HT1080 (cell line): Measurements from ENCODE around the gene SYTL3. TPM values are rescaled to one million over a fixed set of nuclear protein-coding genes. Genes with fewer than 3 reads are reported as not detected.
"Not testable (repeated sequence)": the region's sequence is repeated elsewhere in the genome, so short reads cannot be mapped to it uniquely, and the experiment has no call there.

Source experiments
- DNase-seq: peaks from one replicate; pipeline ENCODE4 v3.0.0-alpha.2; 2015; ENCODE audit warnings: low read depth
- total RNA-seq: library from RNA; depleted of rRNA; stranded (reverse); fragments of >200 nt; shearing (Covaris generic); gene quantifications from 2 replicates; pipeline ENCODE4 v1.2.3, GENCODE V29; 2014

The SYTL3 gene
- total RNA-seq, 1 experiment from 2014 or later: 5.5 TPM

DNA sequence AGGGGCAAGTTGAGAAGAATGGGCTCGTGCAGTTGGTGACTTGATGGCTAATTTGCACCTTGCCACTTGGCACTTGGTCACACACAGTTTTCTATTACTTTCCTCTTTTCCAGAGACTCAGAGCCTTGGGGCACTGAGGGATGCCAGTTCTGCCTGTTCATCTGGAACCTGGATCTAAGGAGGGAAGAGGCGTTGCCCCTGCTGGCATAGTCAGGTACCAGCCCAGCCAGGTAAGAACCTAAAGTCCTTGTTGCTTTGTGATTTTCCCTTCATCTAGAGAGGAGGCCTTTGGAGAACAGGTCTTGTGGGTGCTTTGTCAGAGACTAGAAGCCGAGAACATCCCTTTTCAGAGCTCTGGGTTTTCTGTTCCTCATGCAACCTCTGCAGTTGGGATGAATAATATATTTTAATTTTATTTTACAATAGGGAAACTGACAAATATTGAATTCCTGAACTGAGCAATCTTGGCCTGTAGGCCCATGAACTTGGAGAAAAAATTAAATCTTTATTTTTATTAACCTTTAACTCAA is 11.4 kb downstream of the SYTL3 start:
- DNase-seq: no peak

DNA sequence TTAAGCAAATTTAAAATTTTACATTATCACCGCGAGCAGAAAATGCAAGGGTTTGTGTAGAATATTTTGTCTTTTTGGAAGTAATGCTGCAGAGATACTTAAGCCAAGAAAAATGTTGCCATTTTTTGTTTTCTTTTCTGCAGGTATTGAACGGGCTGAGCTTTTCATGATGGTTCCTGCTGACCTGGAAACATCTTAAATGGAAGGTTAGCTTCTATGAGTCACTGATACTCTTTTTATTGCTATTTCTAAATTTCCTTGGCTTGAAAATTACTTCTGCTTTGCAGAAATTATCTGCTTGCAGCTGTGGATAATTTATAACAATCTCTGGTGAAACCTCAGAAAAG is 12.7 kb downstream of the SYTL3 start:
- DNase-seq: no peak

DNA sequence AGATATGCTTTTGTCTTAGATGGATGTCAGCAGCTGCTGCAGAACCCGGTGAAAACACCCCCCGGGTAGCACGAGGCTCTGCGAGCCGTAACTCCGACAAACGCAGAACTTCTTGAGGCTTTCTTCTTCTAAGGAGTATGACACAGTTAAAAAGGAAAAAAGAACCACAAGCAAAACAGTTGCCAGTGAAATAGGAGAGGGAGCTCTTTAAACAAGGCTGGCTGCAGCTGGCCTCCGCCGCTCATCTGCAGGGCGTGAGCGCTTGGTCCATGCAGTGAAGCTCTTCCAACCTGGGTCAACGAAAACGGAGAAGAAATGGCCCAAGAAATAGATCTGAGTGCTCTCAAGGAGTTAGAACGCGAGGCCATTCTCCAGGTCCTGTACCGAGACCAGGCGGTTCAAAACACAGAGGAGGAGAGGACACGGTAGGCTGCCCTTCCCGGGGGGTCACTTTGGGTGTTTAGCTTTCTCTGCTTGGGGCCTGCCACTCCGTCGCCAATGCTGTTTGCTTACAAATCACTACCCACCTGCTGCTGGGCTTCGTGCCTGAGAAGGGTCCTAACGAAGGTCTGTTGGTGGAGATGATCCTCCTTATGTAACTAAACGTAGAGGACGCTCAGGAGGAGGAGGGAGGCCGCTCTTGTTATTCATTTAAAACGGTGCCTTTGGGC is 13.2 kb downstream of the SYTL3 start:
- no peak for DNase-seq

DNA sequence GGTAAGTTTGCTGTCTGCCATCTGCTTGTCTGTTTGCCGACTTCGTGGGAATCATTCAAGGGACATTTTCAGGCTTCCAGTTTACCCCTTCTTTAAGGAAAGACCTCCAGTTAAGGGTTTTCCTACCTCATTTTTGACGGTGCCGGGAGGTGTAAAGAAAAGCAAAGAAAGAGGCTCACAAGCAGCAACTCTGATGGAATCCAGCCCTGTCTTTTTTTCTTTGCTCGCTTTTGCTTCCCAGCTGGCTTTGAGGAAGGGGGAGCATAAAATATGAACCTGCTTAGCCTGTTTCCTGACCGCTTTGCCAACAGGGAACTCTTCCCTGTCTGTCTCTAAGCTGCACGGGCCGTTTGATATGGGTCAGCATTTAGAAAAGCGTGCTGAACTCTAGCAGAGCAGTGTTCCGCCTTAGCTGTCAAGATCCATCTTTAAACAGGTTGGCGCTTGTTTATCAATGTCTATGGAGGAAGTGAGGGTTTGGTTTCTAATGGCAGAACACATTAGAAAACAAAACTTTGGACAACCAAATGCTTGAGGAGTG is 13.8 kb downstream of the SYTL3 start:
- no peak for DNase-seq

DNA sequence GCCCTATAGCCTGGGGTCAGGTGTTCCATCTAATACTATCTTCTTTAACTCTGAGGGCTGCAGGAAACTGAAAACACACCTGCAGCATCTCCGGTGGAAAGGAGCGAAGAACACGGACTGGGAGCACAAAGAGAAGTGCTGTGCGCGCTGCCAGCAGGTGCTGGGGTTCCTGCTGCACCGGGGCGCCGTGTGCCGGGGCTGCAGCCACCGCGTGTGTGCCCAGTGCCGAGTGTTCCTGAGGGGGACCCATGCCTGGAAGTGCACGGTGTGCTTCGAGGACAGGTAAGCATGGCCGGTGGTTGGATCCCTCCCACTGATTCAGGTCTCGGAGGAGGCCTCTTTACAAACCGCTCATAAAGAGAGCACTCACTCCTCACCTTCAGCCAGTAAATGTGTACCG is 15.5 kb downstream of the SYTL3 start:
- DNase-seq: no peak

DNA sequence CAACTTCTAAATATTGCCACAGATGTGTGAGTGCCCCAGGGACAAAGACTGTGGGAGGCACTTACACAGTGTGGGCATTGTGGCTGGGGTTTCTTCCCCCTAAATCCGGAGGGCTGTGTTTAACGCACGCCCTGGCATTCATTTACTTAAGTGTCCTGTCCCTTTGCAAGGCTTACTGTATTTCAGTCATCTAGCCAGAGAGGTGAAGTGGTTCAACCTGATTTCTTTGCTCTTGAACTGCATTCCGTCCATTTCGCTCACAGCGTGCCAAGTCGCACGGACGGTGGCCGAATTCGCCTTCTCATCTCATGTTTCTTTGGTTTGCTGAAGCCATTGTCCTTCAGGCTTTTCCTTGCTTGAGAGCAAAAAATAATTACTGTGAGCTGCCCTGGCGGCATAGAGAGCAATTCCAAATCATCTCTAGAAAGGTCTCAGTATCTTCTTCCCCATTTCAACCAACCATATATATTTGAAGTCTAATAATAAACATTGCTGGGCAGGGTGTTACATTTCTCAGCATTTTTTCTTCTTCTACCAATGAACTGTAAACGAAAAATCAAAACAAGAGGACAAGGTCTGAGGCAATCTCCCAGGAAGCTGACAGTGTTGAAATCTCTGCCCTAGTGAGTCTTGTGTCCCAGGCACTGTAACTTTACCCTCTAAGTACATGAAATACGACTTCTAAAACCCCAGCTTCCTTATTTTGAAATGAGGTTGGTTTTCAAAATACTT is 16.9 kb downstream of the SYTL3 start:
- DNase-seq: no peak

DNA sequence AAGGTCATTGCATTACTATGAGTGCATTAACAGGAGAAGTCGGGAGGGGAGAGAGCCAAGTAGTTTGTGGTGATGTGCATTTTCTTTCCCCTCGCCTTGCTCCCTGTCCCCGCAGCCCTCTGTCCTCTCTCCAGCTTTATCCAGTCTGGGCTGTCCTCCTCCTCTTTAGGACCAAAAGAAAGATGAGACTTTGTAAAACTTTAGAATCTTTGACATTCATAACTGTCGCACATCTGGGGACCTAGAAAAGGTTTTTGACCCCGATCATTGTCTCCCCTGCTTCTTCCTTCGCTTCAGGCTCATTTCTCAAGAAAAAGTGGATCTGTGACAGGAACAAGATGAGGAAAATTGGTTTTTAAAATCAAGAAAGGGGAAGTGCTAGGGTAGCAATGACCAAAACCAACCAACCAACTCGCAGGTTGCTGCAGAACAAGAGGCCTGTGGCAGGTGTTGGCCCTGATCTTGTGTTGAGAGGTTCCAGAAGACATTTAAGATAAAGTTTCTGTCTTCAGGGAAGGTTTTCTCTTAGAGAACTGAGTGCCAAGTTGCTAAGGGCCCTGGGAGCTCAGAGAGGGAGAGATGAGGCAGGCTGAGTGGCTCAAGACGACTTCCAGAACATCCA is 17.6 kb downstream of the SYTL3 start:
- DNase-seq: no peak

DNA sequence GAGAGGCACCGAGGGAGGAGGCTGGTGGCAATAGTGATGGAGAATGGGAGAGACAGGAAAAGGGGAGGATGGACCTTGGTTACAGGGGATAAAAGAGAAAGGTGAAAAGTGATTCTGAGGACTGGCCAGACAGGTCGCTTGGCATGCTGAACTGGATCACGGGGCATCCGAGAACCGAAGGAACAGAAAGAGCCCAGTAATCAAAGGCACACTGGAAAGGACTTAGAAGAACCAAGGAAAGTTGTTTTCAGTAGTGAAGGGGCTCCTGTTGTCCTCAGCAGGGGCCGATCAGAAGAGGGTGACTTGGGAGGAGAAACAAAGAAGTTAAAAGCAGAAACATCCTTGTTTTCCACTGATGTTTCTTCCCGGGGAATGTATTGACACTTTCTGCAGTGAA is 18.9 kb downstream of the SYTL3 start:
- DNase-seq: no peak

DNA sequence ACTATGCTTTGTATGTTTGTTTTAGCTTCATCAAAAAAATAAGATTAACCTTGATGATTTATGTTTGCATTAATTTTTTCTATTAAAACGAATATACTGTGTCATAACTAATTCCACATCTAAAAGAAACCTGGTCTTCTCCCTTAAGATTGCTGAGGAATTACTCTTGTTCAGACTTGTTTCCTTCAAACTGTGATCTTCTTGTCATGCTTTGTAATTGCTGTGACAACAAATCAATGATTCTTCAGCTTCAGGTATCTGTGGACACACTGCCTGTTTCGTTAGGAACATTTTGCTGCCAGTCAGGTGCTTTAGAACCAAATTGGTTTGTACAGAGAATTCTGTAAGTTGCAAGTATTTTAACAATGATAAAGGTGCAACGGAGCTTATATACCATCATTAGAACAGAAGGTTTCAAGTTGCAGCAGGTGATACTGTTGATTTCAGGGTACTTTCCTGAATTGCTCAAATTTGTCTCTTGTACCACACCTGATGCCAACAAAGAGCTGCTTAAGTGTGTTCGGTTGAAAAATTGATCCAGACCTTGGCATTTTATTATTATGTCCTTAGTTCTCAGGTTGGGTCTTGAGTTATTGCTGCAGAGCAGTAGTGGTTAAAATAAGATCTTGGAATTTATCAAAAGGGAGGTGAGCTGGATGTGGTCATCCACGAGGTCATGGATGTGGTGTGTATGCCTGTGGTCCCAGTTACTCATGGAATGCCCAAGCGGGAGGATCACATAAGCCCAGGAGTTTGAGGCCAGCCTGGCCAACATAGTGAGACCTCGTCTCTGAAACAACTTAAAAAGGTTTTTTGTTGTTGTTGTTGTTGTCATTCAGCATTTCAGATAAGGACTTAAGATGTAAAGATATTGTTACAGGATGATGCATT is 19.5 kb downstream of the SYTL3 start:
- peak; percentile 34 for DNase-seq

DNA sequence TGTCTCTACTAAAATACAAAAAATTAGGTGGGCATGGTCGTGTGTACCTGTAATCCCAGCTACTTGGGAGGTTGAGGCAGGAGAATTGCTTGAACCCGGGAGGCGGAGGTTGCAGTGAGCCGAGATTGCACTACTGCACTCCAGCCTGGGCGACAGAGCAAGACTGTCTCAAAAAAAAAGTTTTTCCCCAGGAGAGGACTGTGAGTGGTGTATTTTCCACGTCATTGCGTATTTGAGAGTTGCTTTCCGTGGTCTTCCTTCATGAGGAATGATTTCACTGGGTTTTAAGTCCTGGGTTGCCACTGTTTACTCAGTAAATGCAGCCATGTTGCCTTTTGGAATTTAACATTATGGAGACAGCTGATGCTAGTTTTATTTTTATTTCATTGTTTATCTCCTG is 22.3 kb downstream of the SYTL3 start:
- not testable (repeated sequence) for DNase-seq

DNA sequence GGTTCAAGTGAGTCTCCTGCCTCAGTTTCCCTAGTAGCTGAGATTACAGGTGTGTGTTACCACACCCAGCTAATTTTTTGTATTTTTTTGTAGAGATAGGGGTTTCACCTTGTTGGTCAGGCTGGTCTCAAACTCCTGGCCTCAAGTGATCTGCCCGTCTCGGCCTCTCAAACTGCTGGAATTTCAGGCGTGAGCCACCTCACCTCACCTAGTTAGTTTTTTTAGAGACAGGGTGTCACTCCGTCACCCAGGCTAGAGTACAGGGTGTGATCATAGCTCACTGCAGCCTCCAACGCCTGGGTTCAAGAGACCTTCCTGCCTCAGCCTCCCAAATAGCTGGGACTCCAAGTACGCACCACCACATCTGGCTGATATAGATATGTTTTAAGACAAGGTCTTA is 22.9 kb downstream of the SYTL3 start:
- DNase-seq: no peak

DNA sequence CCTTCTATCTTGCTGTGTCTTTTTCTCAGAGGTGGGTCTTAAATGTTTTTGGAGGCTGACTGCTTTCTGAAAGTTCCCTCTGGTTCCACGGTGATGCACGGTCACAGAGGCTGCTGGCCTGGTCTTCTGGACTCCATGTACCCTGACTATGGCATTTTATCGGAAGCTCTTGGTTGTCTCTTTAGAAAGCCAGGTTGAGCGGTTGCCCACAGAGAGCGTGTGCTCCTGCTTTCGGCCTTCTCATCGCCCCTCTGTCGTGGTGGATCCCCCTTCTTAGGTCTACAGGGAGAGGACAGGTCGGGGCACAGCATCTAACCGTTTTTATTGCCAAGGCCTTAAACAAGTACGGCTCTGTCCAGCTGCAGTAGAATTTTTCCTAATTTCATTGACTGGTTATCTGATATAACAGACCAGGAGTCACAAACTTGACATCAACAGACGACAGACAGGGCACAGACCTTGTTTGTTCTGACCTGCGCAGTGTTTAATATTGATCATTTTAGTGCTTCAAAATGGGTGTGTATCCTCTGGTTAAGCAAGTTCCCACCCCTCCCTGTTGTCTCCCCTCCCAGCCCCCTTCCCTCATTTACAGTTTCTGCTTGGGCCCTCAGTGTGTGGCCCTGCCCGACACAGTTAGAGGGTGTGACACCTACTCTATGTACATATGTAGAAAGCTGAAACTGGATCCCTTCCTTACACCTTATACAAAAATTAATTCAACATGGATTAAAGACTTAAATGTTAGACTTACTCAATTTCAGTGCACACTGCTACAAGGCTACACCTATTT is 24.7 kb downstream of the SYTL3 start:
- DNase-seq: no peak

DNA sequence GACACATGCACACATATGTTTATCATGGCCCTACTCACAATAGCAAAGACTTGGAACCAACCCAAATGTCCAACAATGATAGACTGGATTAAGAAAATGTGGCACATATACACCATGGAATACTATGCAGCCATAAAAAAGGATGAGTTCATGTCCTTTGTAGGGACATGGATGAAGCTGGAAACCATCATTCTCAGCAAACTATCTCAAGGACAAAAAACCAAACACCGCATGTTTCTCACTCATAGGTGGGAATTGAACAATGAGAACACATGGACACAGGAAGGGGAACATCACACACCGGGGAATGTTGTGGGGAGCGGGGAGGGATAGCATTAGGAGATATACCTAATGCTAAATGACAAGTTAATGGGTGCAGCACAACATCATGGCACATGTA is 27.2 kb downstream of the SYTL3 start:
- not testable (repeated sequence) for DNase-seq

DNA sequence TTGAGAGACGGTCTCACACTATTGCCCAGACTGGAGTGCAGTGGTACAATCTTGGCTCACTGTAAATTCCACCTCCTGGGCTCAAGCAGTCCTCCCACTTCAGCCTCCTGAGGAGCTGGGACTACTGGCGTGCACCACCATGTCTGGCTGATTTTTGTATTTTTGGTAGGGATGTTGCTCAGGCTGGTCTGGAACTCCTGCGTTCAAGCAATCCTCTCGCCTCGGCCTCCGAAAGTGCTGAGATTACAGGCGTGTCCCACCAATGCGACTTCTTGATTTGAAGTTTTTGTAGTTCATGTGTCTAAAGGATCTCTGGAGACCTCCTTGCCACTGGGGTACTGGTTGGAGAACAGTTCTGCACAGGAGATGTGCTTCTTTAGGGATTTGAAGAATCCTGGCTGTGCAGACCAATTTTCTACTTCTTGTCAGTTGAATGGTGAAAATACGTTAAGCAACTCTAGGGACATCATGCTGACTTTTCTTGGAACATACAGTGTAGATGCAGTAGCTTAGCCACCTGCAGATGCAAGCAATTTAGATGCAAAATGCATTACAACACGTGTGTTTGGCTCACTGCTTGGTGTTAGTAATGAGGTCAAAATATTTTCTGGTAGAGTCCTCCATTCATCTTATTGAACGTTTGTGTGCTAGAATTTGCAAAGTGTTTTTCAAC is 28.2 kb downstream of the SYTL3 start:
- DNase-seq: no peak

DNA sequence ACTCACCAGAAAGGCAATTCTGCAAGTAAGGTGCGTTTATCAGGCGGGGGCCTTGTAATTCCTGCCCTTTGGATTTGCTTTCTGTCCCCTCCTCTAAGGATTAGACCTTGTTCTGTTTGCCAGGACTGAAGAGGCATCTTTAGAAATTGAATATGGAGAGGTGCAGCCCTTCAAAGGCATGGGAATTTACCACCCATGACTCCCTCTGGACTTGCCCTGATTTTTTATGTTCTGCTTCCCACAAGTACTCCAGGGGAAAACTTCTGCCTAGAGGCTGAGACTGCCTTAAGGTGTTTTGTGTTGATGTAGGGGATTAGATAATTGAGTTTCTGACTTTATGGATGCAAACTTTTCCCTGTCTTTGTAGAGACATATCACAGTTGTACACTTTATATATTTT is 30.2 kb downstream of the SYTL3 start:
- DNase-seq: no peak

DNA sequence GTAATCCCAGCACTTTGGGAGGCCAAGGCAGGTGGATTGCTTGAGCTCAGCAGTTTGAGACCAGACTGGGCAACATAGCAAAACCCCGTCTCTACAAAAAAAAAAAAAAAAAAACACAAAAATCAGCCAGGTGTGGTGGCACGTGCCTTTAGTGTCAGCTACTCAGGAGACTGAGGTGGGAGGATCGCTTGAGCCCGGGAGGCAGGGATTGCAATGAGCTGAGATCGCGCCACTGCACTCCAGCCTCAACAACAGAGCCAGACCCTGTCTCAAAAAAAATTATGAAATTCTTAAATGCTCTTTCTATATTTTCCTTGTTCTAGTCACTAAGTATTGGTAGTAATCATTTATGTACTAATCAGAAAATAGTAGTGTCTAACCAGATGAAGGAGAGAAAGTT is 30.6 kb downstream of the SYTL3 start:
- no peak for DNase-seq

DNA sequence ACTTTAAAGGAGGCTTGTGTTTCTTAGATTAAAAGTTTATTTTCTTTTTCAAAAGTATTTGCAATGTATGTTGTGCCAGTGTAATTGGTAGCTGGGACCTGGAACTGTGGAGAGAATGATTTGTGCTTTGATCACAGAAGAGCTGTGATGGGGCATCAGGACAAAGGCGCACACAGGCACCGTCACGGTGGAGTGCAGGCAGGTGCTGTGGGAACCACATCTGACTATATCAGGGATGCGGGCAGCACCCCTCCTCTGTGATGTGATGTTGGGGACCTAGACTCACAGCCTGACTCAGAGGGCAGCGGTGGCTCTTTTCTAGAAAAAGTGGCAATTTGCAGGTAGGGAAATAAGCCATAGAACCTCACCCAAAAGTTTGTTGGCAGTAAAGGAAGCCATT is 34.5 kb downstream of the SYTL3 start:
- no peak for DNase-seq

DNA sequence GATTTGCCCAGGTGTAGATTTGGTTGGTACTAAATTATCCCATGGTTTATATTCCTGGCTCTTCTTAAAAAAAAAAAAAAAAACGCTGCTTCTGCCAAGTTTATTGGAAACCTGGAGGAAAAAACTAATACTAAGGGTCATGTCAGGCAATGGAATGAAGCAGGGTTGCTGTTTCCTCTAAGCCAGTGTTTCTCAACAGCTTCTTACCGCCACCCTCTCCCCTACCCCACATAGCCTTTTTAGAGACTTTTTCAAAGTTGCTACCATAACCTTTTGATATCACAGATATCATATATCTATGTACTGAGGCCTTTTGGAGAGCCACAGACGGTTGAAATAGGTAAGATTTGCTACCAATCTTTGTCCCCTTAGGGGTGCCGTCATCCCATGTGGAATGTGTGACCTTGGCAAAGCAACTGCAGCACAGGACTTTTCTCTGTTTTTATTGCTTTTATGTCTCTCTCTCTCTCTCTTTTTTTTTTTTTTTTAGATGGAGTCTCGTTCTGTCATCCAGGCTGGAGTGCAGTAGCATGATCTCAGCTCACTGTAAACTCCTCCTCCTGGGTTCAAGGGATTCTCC is 35.0 kb downstream of the SYTL3 start:
- no peak for DNase-seq

DNA sequence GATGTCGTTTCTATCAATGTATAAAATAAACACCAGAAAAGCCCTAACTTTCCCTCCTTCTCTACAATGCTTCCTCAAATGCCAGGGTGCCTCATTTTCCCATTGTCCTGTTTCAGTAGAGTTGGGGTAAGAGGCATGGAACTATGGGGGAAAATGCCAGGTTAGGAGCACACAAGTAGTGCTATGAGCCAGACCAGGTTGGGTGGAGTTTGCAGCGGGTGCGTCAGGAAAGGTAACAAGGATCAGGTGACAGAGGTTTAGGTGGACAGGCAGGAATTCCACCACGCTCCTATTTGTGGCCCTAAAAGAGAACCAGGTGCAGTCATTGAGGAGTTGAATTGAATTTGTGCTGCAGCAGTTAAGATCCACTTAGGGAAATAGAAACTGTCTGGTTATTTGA is 36.5 kb downstream of the SYTL3 start:
- no peak for DNase-seq
